Stimulated activated CD4-positive, alpha-beta T cell treated with anti-CD3 and anti-CD28 coated beads, TNF-alpha, amount 100 ng/mL, for 48 hours (primary cell): ENCODE measurements around the gene REPS1.

Experiments
- DNase-seq, 3 donors: peaks; one replicate each; pipeline ENCODE4 v3.0.0-alpha.2; 2020; ENCODE audit warnings: low read depth in 3 of 3

REPS1 gene

DNA sequence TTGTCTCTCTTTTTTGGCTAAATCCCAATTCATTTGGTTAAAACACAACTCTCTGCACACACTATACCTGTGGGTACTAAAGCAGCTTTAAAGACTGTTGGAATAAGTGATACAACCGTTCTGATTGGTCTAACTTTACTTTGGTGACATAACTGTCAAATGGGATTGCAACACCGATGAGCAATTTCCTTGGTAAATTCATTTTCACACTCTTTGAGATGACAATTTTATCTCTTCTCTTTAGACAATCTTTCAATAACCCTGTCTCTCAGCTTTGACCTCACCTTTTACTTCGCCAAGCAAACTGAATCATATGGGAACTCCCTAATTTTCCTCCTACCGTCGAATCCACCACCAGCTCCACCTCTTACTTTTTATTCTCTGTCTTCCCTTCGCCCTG, 131.4 kb downstream of the REPS1 start:
- DNase-seq = no peak
